K562 (cell line): ENCODE measurements around the gene EEF1AKMT4. TPM values are rescaled to one million over a fixed set of nuclear protein-coding genes. Genes with fewer than 3 reads are reported as not detected.

ENCODE experiments used
- BRD9 ChIP-seq: fragments of 450-650 bp; IDR thresholded peaks from 2 replicates; pipeline ENCODE4 v1.6.1; 2018; ENCODE audit warnings: low read depth; ENCODE audit not compliant: partially characterized antibody
- CBFA2T2 ChIP-seq: fragments of 450-650 bp; conservative IDR thresholded peaks from 2 replicates; pipeline ENCODE4 v1.6.1; 2017; ENCODE audit warnings: mild to moderate bottlenecking
- CBX8 ChIP-seq: fragments of 200-600 bp; sonication (generic); IDR thresholded peaks from 2 replicates; pipeline ENCODE4 v1.6.1; 2012; ENCODE audit warnings: borderline replicate concordance, mixed run types, low read depth, mild to moderate bottlenecking, moderate library complexity, mixed read lengths, low read length, control low read depth, inconsistent platforms; ENCODE audit not compliant: poor library complexity, severe bottlenecking; ENCODE audit errors: extremely low read depth
- CHD1 ChIP-seq: fragments of 200-600 bp; sonication (generic); IDR thresholded peaks from one replicate; pipeline ENCODE4 v1.6.1; 2012; ENCODE audit warnings: mild to moderate bottlenecking, moderate library complexity, low read length, inconsistent platforms
- FUS ChIP-seq: fragments of 200-400 bp; formaldehyde crosslinking; optimal IDR thresholded peaks from 2 replicates; pipeline ENCODE3; 2017; ENCODE audit warnings: low read depth, low read length
- GATAD2A ChIP-seq: fragments of 450-650 bp; IDR thresholded peaks from 2 replicates; pipeline ENCODE4 v1.6.1; 2017
- KLF10 ChIP-seq: fragments of 250-450 bp; sonication (Bioruptor Pico); IDR thresholded peaks from 2 replicates; pipeline ENCODE4 v1.6.1; 2021; ENCODE audit warnings: matching md5 sums
- KLF13 ChIP-seq: fragments of 450-650 bp; IDR thresholded peaks from 2 replicates; pipeline ENCODE4 v1.6.1; 2016; ENCODE audit warnings: missing genetic modification characterization, low read depth, mild to moderate bottlenecking, missing compliant biosample characterization, moderate library complexity, borderline replicate concordance
- LARP7 ChIP-seq: fragments of 450-650 bp; IDR thresholded peaks from 2 replicates; pipeline ENCODE4 v1.6.1; 2016
- MXI1 ChIP-seq: IDR thresholded peaks from 2 replicates; pipeline ENCODE4 v1.6.1; 2011; ENCODE audit warnings: low read depth, mild to moderate bottlenecking, improper control_type of control experiment, low read length
- NFIX ChIP-seq: fragments of 250-450 bp; sonication (Bioruptor Pico); IDR thresholded peaks from 2 replicates; pipeline ENCODE4 v1.4.0; 2020; ENCODE audit warnings: low read depth, mild to moderate bottlenecking, moderate library complexity
- POLR2A ChIP-seq: fragments of 450-650 bp; conservative IDR thresholded peaks from 2 replicates; pipeline ENCODE4 v1.6.1; 2016
- SMARCA4 ChIP-seq: fragments of 450-650 bp; IDR thresholded peaks from 2 replicates; pipeline ENCODE4 v1.6.1; 2016
- SMARCC2 ChIP-seq: fragments of 450-650 bp; IDR thresholded peaks from 2 replicates; pipeline ENCODE4 v1.6.1; 2017; ENCODE audit warnings: antibody characterized with exemption, moderate library complexity, mild to moderate bottlenecking, low read depth
- XRCC3 ChIP-seq: fragments of 450-650 bp; IDR thresholded peaks from 2 replicates; pipeline ENCODE4 v1.6.1; 2017; ENCODE audit warnings: mild to moderate bottlenecking, moderate library complexity
- ZBTB40 ChIP-seq, 2 experiments: fragments of 450-650 bp in 1 of 2; sonication (generic) in 1 of 2; formaldehyde crosslinking in 1 of 2; IDR thresholded peaks; 2 replicates each; pipeline versions ENCODE4 v1.7.1 to v1.9.0; 2016 to 2022; ENCODE audit warnings: inconsistent platforms in 1 of 2, mild to moderate bottlenecking in 1 of 2, missing genetic modification reagents in 1 of 2
- ZNF124 ChIP-seq: sonication (generic); formaldehyde crosslinking; IDR thresholded peaks from 2 replicates; pipeline ENCODE4 v1.8.1; 2022; ENCODE audit warnings: missing genetic modification reagents
- ZNF165 ChIP-seq: fragments of 250-450 bp; sonication (Bioruptor Pico); IDR thresholded peaks from 2 replicates; pipeline ENCODE4 v1.4.0; 2020; ENCODE audit warnings: borderline replicate concordance
- ZNF224 ChIP-seq: sonication (generic); formaldehyde crosslinking; IDR thresholded peaks from 2 replicates; pipeline ENCODE4 v1.8.0; 2022; ENCODE audit warnings: mild to moderate bottlenecking, missing genetic modification reagents
- ZNF778 ChIP-seq: fragments of 450-650 bp; formaldehyde crosslinking; IDR thresholded peaks from 2 replicates; pipeline ENCODE4 v1.4.0; 2020; ENCODE audit warnings: mild to moderate bottlenecking, moderate library complexity
- ZSCAN32 ChIP-seq: fragments of 450-650 bp; formaldehyde crosslinking; IDR thresholded peaks from 2 replicates; pipeline ENCODE4 v1.4.0; 2020; ENCODE audit warnings: mild to moderate bottlenecking, moderate library complexity
- polyA plus RNA-seq, 8 experiments: library from polyadenylated mRNA; depleted of rRNA in 4 of 8; stranded (reverse) in 5 of 8; unstranded in 3 of 8; fragments of >200 nt; fragmentation: Nextera tagmentation in 2 of 8; fragmentation: Illumina TruSeq in 1 of 8; extraction: Ambion mirVana in 2 of 8; extraction: Trizol in 1 of 8; gene quantifications; 2 replicates each; pipeline versions ENCODE4 v1.2.1 to v1.2.3, GENCODE V29; 2011 to 2014; ENCODE audit warnings: inconsistent platforms in 1 of 8, missing spikeins in 1 of 8
- total RNA-seq, 7 experiments: library from RNA; depleted of rRNA in 6 of 7; stranded (reverse); fragments of >200 nt in 6 of 7; fragmentation: Illumina TruSeq in 2 of 7; extraction: Trizol in 2 of 7; gene quantifications; 2 replicates each; pipeline versions ENCODE4 v1.2.1 to v1.2.3, GENCODE V29; 2011 to 2021; ENCODE audit warnings: low replicate concordance in 1 of 7

Gene EEF1AKMT4
- total and polyA plus RNA-seq, 9 of the 15 experiments (the other 6 are each of a cell fraction or from before 2014, with no cell fraction given): 10.3 to 49.4 (median 18.9) TPM

GRCh38 chr3:184249412-184250166, at the start of gene EEF1AKMT4 (continued):
- peak; percentile 77 for TF ChIP-seq ZBTB40 (IDR thresholded peaks at IDR 0.05)
- TF ChIP-seq ZBTB40 (CRISPR knock-in tag; IDR thresholded peaks at IDR 0.05): no peak
- TF ChIP-seq CHD1: no peak
- TF ChIP-seq BRD9: no peak
- no peak for TF ChIP-seq SMARCC2
- TF ChIP-seq ZNF124 (CRISPR knock-in tag): no peak
- TF ChIP-seq ZNF778: no peak
- peak; percentile 99 for TF ChIP-seq MXI1
- TF ChIP-seq ZNF224 (CRISPR knock-in tag): no peak
- no peak for TF ChIP-seq LARP7
- TF ChIP-seq NFIX (CRISPR knock-in tag): no peak
- TF ChIP-seq ZSCAN32 (CRISPR knock-in tag): no peak
- TF ChIP-seq XRCC3: no peak
- TF ChIP-seq KLF10 (CRISPR knock-in tag): no peak
- TF ChIP-seq POLR2A: peak; percentile 80
- TF ChIP-seq ZNF165 (CRISPR knock-in tag): no peak
- TF ChIP-seq FUS: no peak
- TF ChIP-seq CBX8: no peak
- TF ChIP-seq CBFA2T2: no peak
- 0 out of 2 replicates have a peak, but pooled peaks have one; percentile 31 for TF ChIP-seq KLF13 (tag)
- no peak for TF ChIP-seq GATAD2A
- TF ChIP-seq SMARCA4: no peak
